ENCODE data around the gene SPEG. TPM values are rescaled to one million over a fixed set of nuclear protein-coding genes. Genes with fewer than 3 reads are reported as not detected.
A peak's percentile ranks its signal among the peaks of the same experiment; 100 is the strongest.
"Not testable (repeated sequence)": the region's sequence is repeated elsewhere in the genome, so short reads cannot be mapped to it uniquely, and the experiment has no call there.

The SPEG gene
- polyA plus RNA-seq, 3 donors from 2014 or later: not detected

DNA sequence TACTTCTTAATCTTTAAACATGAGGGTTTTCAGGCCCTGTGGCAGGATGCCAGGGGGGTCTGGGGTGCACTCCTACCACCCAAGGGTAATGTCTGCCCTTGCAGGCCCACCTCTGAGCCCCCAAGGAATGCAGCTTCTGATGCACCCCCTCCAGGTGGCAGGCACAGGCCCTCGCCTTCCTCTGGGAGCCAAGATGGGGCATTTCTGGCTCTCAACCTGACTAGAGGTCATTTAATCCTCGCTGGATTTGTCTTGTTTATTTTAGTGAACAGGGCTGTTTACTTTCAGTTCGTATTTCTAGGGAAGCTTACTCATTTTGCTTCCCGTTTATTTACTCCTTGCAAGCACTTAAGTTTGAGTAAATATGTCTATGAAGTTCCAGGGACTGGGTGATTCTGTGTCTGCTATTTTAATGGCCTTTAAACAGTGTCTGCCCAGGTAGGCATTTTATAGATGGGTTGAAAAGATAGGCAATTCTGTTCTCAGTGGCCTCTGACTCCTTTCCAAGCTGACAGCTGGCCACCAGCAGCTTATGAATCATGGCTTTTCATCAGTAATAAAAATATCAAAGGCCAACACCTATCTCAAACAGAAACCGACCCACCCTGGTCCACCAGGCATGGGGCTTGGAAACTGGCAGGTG, 35.8 kb upstream of the SPEG start:
- Mint-ChIP-seq H3K4me3 (no peak overlapping the region), H3K9me3 (peaks cover 0 to under 1% (median 0%) of the 10 kb centered on the region in 6 donors), H3K4me1 (no peaks in the 10 kb centered on the region), H3K36me3 (no peaks in the 10 kb centered on the region), H3K27me3 (ENCODE audit: low read depth in 3 of 3) (peaks cover 0 to 11% (median 6%) of the 10 kb centered on the region in 3 donors), H3K27ac (no peak overlapping the region)
- no peak for DNase-seq

DNA sequence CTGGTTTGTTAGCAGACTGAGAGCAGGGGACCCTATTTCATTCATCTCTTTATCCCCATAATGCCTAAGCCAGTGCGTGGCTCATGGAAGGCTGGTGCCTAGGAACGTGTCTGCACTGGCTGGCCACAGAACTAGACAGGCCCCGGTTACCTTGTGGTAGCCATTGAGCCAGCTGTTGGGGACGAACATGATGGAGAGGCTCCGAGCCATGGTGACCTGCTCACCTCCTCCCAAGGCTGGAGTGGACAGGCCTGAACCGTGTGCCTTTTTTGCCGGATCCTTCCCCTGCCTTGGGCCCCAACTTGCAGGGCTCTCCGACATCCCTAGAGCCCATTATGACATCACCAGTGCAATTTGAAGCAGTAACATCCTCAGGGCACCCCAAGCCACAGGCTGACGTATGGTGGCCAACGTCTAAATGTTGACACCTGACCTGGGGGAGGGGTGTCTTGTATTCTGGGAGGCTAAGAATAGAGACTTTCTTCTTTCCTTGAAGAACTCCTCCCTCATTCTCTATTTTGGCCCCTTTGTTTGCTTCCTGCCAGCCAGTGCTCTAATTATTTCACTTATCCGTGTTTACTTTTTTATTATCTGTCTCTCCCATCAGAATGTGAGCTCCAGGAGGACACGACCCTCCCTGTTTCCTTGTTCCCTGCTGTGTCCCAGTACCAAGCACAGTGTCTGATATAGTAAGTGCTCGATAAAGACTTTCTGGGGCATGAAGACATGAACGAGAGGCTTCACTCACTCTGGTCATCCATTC, 34.7 kb upstream of the SPEG start:
- H3K4me1 Mint-ChIP-seq: no peaks in the 10 kb centered on the region
- no peak for DNase-seq
- no peaks in the 10 kb centered on the region for H3K9me3 Mint-ChIP-seq
- no peaks in the 10 kb centered on the region for H3K36me3 Mint-ChIP-seq
- no peak overlapping the region for H3K4me3 Mint-ChIP-seq
- H3K27ac Mint-ChIP-seq: no peak overlapping the region
- peaks cover 0 to 12% (median 6%) of the 10 kb centered on the region in 3 donors for H3K27me3 Mint-ChIP-seq (ENCODE audit: low read depth in 3 of 3)

DNA sequence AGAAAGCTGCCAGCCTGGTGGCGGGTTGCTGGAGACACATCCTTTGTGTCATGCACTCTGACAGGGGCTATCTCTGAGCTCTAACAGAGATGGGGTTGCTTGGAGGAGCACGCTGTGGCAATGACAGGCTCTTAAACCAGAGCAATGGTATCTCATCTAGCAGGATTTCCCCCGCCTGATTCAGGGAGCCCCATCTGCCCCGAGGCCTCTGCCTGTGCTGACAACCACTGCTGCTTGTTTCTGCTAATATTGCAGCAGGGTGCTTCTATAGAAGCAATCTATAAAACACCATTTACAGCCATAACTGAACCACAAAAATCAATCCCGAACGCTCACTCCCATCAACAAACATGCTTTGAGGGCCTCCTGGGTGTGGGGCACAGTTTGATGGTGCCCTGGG, 34.1 kb upstream of the SPEG start:
- Mint-ChIP-seq H3K4me1 (no peaks in the 10 kb centered on the region), H3K9me3 (no peaks in the 10 kb centered on the region), H3K36me3 (no peaks in the 10 kb centered on the region), H3K27me3 (ENCODE audit: low read depth in 3 of 3) (peaks cover 0 to 9% (median 6%) of the 10 kb centered on the region in 3 donors), H3K27ac (no peak overlapping the region), H3K4me3 (no peak overlapping the region)
- no peak for DNase-seq

DNA sequence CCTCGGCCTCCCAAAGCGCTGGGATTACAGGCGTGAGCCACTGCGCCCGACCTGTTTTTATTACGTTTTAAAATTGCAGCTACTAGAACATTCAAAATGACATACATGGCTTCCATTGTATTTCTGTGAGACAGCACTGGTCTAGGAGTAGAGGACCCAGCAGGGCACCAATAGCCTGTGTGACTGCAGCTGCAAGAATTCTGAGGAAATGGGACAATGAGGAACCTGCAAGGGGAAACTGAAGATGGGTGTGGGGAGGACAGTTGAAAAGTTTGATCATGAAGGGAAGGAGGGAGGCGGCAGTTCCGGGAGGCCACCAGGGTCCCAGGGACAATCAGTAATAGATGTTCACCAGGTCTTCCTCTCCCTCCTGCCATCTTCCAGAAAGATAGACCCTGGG, 33.0 kb upstream of the SPEG start:
- Mint-ChIP-seq H3K36me3 (no peaks in the 10 kb centered on the region), H3K27me3 (ENCODE audit: low read depth in 3 of 3) (peaks cover 0 to 12% (median 7%) of the 10 kb centered on the region in 3 donors), H3K27ac (no peak overlapping the region), H3K4me3 (no peak overlapping the region), H3K9me3 (no peaks in the 10 kb centered on the region), H3K4me1 (no peaks in the 10 kb centered on the region)
- no peak for DNase-seq

DNA sequence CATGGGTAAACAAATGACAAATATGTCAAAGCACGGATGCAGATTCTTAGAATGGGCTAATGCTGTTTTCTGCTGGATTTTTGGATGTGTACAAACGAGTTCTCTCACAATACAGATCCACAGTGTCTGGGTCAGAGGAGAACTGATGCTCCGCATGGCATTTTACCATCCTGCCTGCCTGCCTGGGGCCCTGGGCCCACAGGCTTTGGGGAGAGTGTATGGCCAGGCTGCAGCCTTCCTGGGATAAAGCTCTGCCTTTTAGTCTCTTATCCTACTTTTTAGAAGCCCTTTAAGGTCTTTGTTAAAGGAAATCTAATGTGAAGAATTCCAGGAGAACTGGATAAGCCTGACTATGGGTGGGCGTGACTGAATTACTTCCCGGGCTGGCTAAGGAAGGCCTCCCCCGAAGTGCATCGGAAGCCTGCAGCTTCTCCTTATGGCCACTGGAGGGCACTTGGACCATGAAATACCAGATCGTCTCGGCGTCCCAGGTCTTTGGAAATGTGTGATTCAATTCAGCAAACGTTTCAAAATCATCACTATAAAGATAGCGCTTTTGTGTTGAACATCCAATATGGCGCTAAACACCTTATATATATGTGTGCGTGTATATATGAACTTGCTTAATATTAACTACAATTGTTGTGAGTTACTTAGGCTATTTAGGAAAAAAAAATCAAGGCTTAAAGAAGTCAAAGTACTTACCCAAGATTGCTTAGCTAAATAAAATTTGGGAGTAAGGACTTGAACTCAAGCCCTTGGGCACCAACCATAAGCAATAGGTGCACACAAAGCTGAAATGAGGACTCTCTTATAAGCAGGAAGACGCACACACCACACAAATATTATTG, 31.8 kb upstream of the SPEG start:
- Mint-ChIP-seq H3K36me3 (no peaks in the 10 kb centered on the region), H3K4me1 (no peaks in the 10 kb centered on the region), H3K9me3 (no peaks in the 10 kb centered on the region), H3K27me3 (ENCODE audit: low read depth in 3 of 3) (peaks cover 0 to 12% (median 7%) of the 10 kb centered on the region in 3 donors), H3K27ac (no peak overlapping the region), H3K4me3 (no peak overlapping the region)
- DNase-seq: peak; percentile 26 to 54 (median 41)

DNA sequence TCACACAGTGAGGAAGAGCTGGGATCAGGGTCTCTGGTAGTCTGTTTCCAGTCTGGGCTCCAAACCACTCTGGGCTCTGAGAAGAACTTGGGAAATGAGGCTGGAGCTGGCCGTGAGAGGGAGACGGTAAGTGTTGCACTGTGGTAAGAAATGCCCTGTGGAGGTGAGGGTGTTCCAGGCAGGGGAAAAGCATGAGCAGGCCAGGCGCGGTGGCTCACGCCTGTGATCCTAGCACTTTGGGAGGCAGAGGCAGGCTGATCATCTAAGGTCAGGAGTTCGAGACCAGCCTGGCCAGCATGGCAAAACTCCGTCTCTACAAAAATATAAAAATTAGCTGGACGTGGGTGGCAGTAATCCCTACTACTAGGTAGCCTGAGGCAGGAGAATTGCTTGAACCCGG, 30.8 kb upstream of the SPEG start:
- Mint-ChIP-seq H3K27ac (no peak overlapping the region), H3K4me1 (no peaks in the 10 kb centered on the region), H3K4me3 (no peak overlapping the region), H3K36me3 (no peaks in the 10 kb centered on the region), H3K27me3 (ENCODE audit: low read depth in 3 of 3) (peaks cover 1 to 12% (median 7%) of the 10 kb centered on the region in 3 donors), H3K9me3 (no peaks in the 10 kb centered on the region)
- DNase-seq: no peak

DNA sequence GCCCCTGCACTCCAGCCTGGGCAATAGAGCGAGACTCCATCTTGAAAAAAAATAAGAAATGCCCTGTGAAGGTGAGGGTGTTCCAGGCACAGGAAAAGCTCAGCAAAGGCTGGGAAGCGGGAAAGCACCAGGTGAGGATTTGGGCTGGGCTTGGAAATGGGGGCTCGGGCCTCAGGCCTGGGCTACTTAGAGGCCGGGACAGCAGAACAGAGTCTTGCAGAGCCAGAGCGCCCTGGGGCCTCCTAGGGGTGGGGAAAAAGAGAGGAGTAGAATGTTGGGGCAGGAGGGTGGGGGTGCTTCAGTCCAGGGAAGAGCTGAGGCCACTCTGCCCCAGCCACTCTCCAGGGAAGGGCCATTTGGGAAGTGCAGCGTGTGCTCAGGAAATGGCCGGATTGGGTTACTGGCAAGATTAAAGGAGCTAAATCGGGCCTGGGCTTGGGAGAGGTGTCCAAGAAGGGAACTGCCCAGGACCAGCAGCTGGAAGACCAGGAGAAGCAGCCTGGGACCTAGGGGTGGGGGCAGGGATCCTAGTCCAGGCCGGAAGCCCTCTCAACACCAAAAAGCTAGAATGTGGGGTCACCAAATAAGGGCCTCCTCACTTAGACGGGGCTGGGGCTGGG, 30.2 kb upstream of the SPEG start:
- Mint-ChIP-seq H3K4me3 (no peak overlapping the region), H3K4me1 (no peaks in the 10 kb centered on the region), H3K36me3 (no peaks in the 10 kb centered on the region), H3K9me3 (no peaks in the 10 kb centered on the region), H3K27ac (no peak overlapping the region), H3K27me3 (ENCODE audit: low read depth in 3 of 3) (peaks cover 2 to 12% (median 7%) of the 10 kb centered on the region in 3 donors)
- DNase-seq: no peak

DNA sequence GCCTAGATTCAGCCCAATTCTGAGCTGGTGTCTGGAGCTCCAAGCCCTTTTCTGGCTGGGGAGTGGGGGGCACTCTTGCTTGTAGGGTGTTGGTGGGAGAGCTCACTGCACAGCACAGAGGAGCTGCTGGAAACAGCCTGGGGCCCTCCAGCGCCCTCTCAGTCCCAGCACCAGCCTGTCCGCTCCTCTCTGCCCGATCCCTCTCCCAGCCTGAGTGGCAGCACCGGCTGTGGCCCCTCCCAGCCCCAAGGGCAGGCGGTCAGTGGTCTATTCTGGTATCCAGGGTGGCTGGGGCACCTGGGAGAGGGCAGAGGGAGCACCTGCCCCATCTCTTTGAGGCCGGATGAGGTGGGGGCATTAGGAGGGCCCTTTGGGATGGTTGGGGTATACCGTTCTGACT, 29.7 kb upstream of the SPEG start:
- Mint-ChIP-seq H3K9me3 (no peaks in the 10 kb centered on the region), H3K27ac (no peak overlapping the region), H3K27me3 (ENCODE audit: low read depth in 3 of 3) (peaks cover 3 to 13% (median 7%) of the 10 kb centered on the region in 3 donors), H3K4me3 (no peak overlapping the region), H3K36me3 (no peaks in the 10 kb centered on the region), H3K4me1 (no peaks in the 10 kb centered on the region)
- no peak for DNase-seq

DNA sequence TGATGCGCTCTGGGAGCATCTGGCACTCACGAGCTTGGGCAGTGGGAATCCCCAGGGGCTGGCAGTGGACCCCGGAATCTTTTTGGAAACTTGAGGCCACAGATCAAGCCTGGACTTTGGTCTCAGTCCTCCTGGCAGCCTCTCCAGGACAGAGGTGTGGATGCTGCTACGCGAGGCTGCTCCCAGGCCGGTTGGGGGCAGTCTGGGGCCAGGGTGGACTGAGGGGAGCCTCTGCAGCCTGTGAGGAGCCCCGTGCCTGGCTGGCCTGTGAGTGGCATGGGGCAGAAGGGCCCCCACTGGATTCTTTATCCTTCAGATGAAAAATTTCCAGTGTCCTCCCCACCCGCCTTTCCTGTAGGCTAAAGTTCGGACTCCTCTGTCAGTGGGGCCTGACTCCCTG, 29.2 kb upstream of the SPEG start:
- H3K4me3 Mint-ChIP-seq: no peak overlapping the region

DNA sequence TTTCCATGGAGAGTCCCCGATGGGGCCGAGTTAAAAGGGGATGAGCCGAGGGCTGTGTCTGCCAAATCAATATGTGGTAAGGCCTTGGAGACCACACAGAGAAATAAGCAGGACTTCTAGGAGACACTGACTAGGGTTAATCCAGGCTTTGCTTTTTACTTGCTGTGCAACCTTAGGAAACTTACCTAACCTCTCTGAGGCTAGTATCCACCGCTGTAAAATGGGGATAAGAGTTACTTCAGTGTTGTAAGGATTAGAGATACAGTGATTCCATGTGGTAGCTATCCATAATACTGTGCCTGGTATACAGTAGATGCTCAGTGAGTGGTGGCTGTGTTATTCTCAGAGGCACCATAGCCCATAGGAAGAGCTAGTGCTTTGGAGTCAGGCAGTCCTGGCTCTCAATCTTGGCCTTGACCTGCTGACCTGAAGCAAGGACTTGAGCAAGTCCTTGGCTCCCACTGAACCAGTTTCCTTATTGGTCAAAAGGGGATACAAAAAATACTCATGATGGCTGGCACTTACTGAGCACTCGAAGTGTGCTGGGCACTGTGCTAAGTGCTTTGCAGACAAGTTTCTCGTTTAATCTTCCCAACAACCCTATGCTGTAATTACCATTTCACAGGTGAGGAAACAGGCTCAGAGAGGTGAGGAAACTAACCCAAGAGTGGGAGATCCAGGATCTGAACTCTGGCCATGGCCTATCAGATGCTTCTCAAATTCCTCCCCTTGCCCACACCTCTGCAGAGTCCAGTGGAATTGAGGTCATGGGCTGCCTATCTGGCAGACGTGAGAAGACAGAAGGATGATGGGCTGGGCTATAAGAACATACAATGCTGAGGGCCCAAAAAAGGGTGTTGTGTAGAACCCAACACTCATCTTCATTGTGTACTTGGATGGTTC, 28.4 kb upstream of the SPEG start:
- Mint-ChIP-seq H3K4me1 (no peaks in the 10 kb centered on the region), H3K4me3 (no peak overlapping the region), H3K27ac (no peak overlapping the region), H3K9me3 (no peaks in the 10 kb centered on the region), H3K36me3 (no peaks in the 10 kb centered on the region), H3K27me3 (ENCODE audit: low read depth in 3 of 3) (peaks cover 3 to 13% (median 7%) of the 10 kb centered on the region in 3 donors)
- no peak for DNase-seq

More for the DNA sequence above, 29.2 kb upstream of the SPEG start:
- no peaks in the 10 kb centered on the region for H3K4me1 Mint-ChIP-seq
- H3K27me3 Mint-ChIP-seq (ENCODE audit: low read depth in 3 of 3): peaks cover 3 to 13% (median 7%) of the 10 kb centered on the region in 3 donors
- no peak overlapping the region for H3K27ac Mint-ChIP-seq
- DNase-seq: no peak
- H3K9me3 Mint-ChIP-seq: no peaks in the 10 kb centered on the region
- no peaks in the 10 kb centered on the region for H3K36me3 Mint-ChIP-seq

DNA sequence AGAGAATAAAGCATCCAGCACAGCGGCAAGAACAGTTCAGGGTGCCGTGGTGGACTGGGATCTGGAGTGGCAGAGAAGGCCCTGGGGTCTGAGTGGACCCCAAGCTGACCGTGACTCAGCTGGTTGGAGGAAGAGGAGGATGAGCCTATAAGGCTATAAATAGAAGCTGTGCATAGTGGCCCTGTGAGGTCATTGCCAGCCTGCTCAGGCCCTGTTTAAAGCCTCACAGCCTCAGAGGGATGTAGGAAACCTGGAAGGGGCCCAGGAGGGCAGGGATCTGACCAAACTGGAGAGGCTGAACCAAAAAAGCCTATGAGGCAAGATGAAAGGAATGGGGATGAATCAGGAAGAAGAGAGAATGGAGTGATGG, 27.8 kb upstream of the SPEG start:
- H3K9me3 Mint-ChIP-seq: peaks cover 0 to 2% (median 0%) of the 10 kb centered on the region in 6 donors
- peaks cover 3 to 13% (median 7%) of the 10 kb centered on the region in 3 donors for H3K27me3 Mint-ChIP-seq (ENCODE audit: low read depth in 3 of 3)
- no peak overlapping the region for H3K4me3 Mint-ChIP-seq
- no peaks in the 10 kb centered on the region for H3K4me1 Mint-ChIP-seq
- DNase-seq: no peak
- no peaks in the 10 kb centered on the region for H3K36me3 Mint-ChIP-seq
- H3K27ac Mint-ChIP-seq: no peak overlapping the region

DNA sequence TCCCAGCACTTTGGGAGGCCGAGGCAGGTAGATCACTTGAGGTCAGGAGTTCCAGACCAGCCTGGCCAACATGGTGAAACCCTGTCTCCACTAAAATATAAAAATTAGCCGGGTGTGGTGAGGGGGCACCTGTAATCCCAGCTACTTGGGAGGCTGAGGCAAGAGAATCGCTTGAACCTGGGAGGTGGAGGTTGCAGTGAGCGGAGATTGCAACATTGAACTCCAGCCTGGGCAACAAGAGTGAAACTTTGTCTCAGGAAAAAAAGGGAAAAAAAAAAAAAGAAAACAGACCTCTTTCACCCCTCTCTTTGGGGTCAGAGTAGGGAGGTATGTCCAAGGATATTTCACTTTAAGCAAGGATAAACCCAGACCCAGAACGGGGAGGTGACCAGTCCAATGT, 27.3 kb upstream of the SPEG start:
- not testable (repeated sequence) for H3K4me3 Mint-ChIP-seq, H3K4me1 Mint-ChIP-seq, DNase-seq, H3K9me3 Mint-ChIP-seq, H3K36me3 Mint-ChIP-seq, H3K27ac Mint-ChIP-seq
- H3K27me3 Mint-ChIP-seq (ENCODE audit: low read depth in 3 of 3): peaks cover 3 to 16% (median 7%) of the 10 kb centered on the region in 3 donors

DNA sequence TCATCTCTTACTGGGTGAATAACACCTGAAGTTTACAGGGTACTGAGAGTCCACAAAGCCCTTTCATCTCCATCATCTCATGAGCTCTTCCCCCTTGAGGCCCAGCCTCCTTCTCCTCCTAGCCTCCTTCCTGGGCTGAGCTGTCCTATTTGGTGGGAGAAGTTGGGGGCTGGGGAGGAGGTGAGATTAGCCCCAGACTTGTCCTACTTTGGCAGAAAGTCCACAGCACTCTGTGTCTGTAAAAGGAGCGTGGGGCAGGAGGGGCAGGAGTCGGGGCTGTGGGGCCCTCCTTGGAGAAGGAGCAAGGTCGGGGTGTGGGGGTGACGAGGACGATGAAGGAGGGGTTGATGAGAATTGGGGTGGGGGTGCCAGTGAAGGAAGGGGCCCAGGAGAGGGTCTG, 26.4 kb upstream of the SPEG start:
- no peaks in the 10 kb centered on the region for H3K4me1 Mint-ChIP-seq
- peaks cover 4 to 18% (median 7%) of the 10 kb centered on the region in 3 donors for H3K27me3 Mint-ChIP-seq (ENCODE audit: low read depth in 3 of 3)
- no peak for DNase-seq
- peaks cover 0 to 5% (median 0%) of the 10 kb centered on the region in 6 donors for H3K9me3 Mint-ChIP-seq
- no peaks in the 10 kb centered on the region for H3K36me3 Mint-ChIP-seq
- H3K27ac Mint-ChIP-seq: no peak overlapping the region
- no peak overlapping the region for H3K4me3 Mint-ChIP-seq

All from immature natural killer cell (primary cell).